Measurements from ENCODE around the gene IQCK. TPM values are rescaled to one million over a fixed set of nuclear protein-coding genes. Genes with fewer than 3 reads are reported as not detected.
A peak's percentile ranks its signal among the peaks of the same experiment; 100 is the strongest.

IQCK gene
- total RNA-seq, 2 donors from 2014 or later: 13.1 to 13.2 TPM

DNA sequence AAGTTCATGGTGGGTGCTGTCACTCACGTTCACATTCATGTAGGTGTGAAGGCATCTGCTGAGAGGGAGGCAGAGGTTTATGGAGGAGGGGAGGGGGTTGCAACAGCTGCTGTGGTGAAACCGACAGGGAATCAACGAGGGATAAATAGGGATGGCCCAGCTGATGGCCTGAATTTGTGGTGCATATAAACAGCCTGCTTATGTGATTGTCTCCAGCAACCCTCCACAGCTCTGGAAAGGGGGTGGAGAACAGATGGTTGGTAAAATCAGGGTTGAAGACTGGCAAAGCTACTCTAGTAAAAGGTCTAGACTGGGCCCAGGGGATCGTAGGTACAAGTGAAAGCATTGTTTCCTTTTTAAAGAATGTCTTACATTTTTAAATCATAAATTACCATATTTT, 53.7 kb downstream of the IQCK start:
- TF ChIP-seq, protein P1, sequence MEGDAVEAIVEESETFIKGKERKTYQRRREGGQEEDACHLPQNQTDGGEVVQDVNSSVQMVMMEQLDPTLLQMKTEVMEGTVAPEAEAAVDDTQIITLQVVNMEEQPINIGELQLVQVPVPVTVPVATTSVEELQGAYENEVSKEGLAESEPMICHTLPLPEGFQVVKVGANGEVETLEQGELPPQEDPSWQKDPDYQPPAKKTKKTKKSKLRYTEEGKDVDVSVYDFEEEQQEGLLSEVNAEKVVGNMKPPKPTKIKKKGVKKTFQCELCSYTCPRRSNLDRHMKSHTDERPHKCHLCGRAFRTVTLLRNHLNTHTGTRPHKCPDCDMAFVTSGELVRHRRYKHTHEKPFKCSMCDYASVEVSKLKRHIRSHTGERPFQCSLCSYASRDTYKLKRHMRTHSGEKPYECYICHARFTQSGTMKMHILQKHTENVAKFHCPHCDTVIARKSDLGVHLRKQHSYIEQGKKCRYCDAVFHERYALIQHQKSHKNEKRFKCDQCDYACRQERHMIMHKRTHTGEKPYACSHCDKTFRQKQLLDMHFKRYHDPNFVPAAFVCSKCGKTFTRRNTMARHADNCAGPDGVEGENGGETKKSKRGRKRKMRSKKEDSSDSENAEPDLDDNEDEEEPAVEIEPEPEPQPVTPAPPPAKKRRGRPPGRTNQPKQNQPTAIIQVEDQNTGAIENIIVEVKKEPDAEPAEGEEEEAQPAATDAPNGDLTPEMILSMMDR (IDR thresholded peaks at IDR 0.05): no peak
- no peaks in the 10 kb centered on the region for H3K27me3 ChIP-seq
- no peak for DNase-seq

DNA sequence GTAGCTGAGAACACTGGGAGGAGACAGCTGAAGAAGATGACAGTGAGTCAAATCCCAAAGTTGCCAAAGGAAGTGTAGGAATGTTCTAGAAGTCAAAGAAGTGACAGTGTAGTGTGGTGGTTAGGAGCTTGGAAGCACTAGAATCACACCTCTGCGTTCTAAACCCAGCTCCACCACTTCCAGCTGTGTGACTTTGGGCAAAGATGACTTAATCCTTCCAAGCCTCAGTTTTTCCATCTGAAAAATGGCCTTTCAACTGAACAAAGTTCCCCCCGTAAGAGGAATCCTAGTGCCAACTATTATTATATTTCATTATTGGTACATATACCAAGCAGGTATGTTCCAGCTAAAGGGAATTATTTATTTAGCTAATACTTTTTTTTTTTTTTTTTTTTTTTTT, 56.0 kb downstream of the IQCK start:
- no peak for DNase-seq
- no peaks in the 10 kb centered on the region for H3K4me1 ChIP-seq
- no peaks in the 10 kb centered on the region for H3K9me3 ChIP-seq
- H3K4me3 ChIP-seq: no peak overlapping the region
- no peak overlapping the region for H3K27ac ChIP-seq
- no peak overlapping the region for H3K9ac ChIP-seq (ENCODE audit: low read depth in 2 of 2, low read length in 2 of 2)
- no peaks in the 10 kb centered on the region for H3K36me3 ChIP-seq
- H3K27me3 ChIP-seq: no peaks in the 10 kb centered on the region
- TF ChIP-seq, protein P1 (IDR thresholded peaks at IDR 0.05): no peak
- intact Hi-C loops (cut with DNase I): no loop called here

More for the DNA sequence above, 53.7 kb downstream of the IQCK start:
- Histone ChIP-seq H3K4me1 (no peaks in the 10 kb centered on the region), H3K36me3 (no peaks in the 10 kb centered on the region), H3K9ac (ENCODE audit: low read depth in 2 of 2, low read length in 2 of 2) (no peak overlapping the region), H3K27ac (no peak overlapping the region), H3K9me3 (no peaks in the 10 kb centered on the region), H3K4me3 (no peak overlapping the region)
- intact Hi-C loops (cut with DNase I): no loop called here

DNA sequence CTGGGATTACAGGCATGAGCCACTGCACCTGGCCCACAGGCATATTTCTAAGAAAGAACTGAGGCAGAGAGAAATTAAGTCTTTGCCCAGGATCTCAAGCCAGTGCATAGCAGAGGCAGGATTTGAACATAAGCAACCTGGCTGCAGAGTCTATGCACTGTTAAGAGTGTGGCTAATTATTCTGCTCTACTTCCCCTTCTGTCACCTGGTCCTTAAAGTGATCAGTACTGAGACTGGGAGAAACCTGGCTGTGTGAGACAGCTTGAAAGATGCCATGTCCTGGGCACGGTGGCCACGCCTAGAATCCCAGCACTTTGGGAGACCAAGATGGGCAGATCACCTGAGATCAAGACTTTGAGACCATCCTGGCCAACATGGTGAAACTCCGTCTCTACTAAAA, 58.1 kb downstream of the IQCK start:
- TF ChIP-seq, protein P1 (IDR thresholded peaks at IDR 0.05): no peak

DNA sequence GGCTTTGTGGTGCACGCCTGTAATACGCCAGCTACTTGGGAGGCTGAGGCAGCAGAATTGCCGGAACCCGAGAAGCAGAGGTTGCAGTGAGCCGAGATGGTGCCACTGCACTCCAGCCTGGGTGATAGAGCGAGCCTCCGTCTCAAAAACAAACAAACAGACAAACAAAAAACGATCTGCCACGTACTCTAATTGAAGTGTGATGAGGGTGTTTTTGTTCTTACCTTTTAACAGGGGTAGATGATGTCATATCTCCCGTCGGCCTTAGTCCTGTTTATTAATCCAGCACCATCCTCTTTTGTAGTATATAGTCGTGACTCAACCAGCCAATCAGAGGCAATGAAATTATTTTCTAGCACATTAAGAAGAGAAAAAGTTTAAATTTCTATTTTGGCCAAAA, 58.5 kb downstream of the IQCK start:
- Histone ChIP-seq H3K27me3 (no peaks in the 10 kb centered on the region), H3K27ac (no peak overlapping the region), H3K9ac (ENCODE audit: low read depth in 2 of 2, low read length in 2 of 2) (no peak overlapping the region), H3K36me3 (no peaks in the 10 kb centered on the region), H3K4me3 (no peak overlapping the region), H3K4me1 (no peaks in the 10 kb centered on the region), H3K9me3 (no peaks in the 10 kb centered on the region)
- intact Hi-C loops (cut with DNase I): no loop called here
- DNase-seq: no peak
- TF ChIP-seq, protein P1 (IDR thresholded peaks at IDR 0.05): no peak

More for the DNA sequence above, 58.1 kb downstream of the IQCK start:
- Histone ChIP-seq H3K27ac (no peak overlapping the region), H3K9me3 (no peaks in the 10 kb centered on the region), H3K4me1 (no peaks in the 10 kb centered on the region), H3K36me3 (no peaks in the 10 kb centered on the region), H3K9ac (ENCODE audit: low read depth in 2 of 2, low read length in 2 of 2) (no peak overlapping the region), H3K4me3 (no peak overlapping the region), H3K27me3 (no peaks in the 10 kb centered on the region)
- no peak for DNase-seq
- intact Hi-C loops (cut with DNase I): no loop called here

DNA sequence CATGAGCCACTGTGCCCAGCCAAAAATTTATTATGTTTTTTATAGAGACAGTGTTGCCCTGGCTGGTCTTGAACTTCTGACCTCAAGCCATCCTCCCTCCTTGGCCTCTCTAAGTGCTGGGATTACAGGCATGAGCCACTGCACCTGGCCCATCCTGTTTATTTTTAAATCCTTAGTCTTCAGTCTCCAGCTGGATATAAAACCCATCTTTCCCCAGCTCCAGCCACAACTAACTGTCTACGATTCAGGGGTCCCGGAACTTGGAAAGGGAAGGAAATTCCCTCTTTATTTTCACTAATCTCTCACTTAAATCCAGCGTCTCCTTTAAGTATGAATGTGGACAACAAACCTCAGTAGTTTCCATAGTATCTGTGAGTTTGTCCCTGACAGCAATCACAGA, 62.2 kb downstream of the IQCK start:
- Histone ChIP-seq H3K27me3 (no peaks in the 10 kb centered on the region), H3K9me3 (no peaks in the 10 kb centered on the region), H3K9ac (ENCODE audit: low read depth in 2 of 2, low read length in 2 of 2) (no peak overlapping the region), H3K27ac (no peak overlapping the region), H3K4me1 (no peaks in the 10 kb centered on the region), H3K4me3 (no peak overlapping the region), H3K36me3 (no peaks in the 10 kb centered on the region)
- no peak for DNase-seq
- intact Hi-C loops (cut with DNase I): no loop called here
- TF ChIP-seq, protein P1 (IDR thresholded peaks at IDR 0.05): no peak

DNA sequence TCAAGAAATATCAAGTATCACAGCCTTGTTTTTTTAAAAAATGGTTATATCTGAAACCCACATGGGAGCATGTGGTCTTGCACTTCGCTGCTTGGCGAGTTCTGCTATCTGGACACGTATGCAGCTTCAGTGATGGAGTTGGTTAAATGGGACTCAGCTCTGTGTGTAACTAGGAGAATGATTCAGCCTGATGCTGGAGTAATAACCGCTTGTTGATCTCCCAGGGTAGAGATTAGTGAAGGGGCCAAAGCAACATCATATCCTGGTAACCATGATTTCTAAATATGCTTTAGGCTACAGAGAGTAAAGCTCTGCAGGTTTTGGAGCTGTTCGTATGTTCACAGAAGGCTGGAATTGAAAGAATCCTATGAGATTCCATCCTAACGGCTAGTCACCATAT, 63.2 kb downstream of the IQCK start:
- peak; percentile 4 for DNase-seq
- Histone ChIP-seq H3K4me3 (no peak overlapping the region), H3K27me3 (no peaks in the 10 kb centered on the region), H3K27ac (no peak overlapping the region), H3K9me3 (no peaks in the 10 kb centered on the region), H3K36me3 (no peaks in the 10 kb centered on the region), H3K9ac (ENCODE audit: low read depth in 2 of 2, low read length in 2 of 2) (no peak overlapping the region), H3K4me1 (no peaks in the 10 kb centered on the region)
- TF ChIP-seq, protein P1 (IDR thresholded peaks at IDR 0.05): no peak
- intact Hi-C loops (cut with DNase I): no loop called here
